ENCODE results near the gene KLHL29. TPM values are rescaled to one million over a fixed set of nuclear protein-coding genes. Genes with fewer than 3 reads are reported as not detected.

Gene KLHL29
- total RNA-seq, 2 experiments from 2014 or later = 0.88 to 0.99 TPM

GRCh38 chr2:23503097-23503496 is 118.1 kb downstream of the KLHL29 start:
- intact Hi-C loops (cut with micrococcal nuclease) = no loop called here
- no peaks in the 10 kb centered on the region for H3K4me1 Mint-ChIP-seq (ENCODE audit: low read depth)
- H3K27ac Mint-ChIP-seq = no peak overlapping the region
- H3K9me3 Mint-ChIP-seq = no peaks in the 10 kb centered on the region
- ChIA-PET POLR2A (no interaction called here), CTCF (no interaction called here)
- DNase-seq = no peak
- H3K27me3 Mint-ChIP-seq = no peaks in the 10 kb centered on the region
- H3K4me3 Mint-ChIP-seq = no peak overlapping the region
- H3K36me3 Mint-ChIP-seq = no peaks in the 10 kb centered on the region

GRCh38 chr2:23503682-23504081 is 118.7 kb downstream of the KLHL29 start:
- no peaks in the 10 kb centered on the region for H3K36me3 Mint-ChIP-seq
- intact Hi-C loops (cut with micrococcal nuclease) = no loop called here
- ChIA-PET POLR2A (no interaction called here), CTCF (no interaction called here)
- H3K27me3 Mint-ChIP-seq = no peaks in the 10 kb centered on the region
- H3K4me1 Mint-ChIP-seq (ENCODE audit: low read depth) = no peaks in the 10 kb centered on the region
- no peak for DNase-seq
- no peaks in the 10 kb centered on the region for H3K9me3 Mint-ChIP-seq
- no peak overlapping the region for H3K27ac Mint-ChIP-seq
- H3K4me3 Mint-ChIP-seq = no peak overlapping the region

DNA sequence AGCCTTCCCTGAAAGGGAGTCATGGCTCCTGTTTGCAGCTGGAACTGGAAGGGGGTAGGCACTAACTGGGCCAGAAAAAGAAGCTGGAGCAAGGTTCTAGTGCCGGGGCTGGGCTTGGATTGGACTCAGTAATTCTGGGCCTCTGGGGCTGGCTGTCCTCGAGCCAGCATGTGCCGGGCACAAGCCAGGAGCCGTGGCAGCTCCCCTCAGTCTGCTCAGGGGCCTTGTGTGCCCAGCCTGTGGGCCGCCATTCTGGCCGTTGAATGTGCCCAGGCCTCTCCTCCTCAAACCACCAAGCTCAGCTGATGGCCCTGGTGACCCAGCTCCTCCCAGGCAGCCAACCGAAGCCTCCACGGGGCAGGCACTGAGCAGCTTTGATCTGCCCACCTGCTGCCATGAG is 119.6 kb downstream of the KLHL29 start:
- Mint-ChIP-seq H3K4me1 (ENCODE audit: low read depth) (no peaks in the 10 kb centered on the region), H3K9me3 (no peaks in the 10 kb centered on the region), H3K27me3 (no peaks in the 10 kb centered on the region), H3K27ac (no peak overlapping the region), H3K36me3 (no peaks in the 10 kb centered on the region), H3K4me3 (no peak overlapping the region)
- ChIA-PET POLR2A (no interaction called here), CTCF (no interaction called here)
- intact Hi-C loops (cut with micrococcal nuclease) = no loop called here
- DNase-seq = no peak

- ChIA-PET POLR2A (no interaction called here), CTCF (no interaction called here)
- no peak for DNase-seq
- Mint-ChIP-seq H3K36me3 (no peaks in the 10 kb centered on the region), H3K4me1 (ENCODE audit: low read depth) (no peaks in the 10 kb centered on the region), H3K4me3 (no peak overlapping the region), H3K9me3 (no peaks in the 10 kb centered on the region), H3K27ac (no peak overlapping the region), H3K27me3 (no peaks in the 10 kb centered on the region)
- intact Hi-C loops (cut with micrococcal nuclease) = no loop called here
These were observed 120.4 kb downstream of the KLHL29 start for GRCh38 chr2:23505218-23505983.

DNA sequence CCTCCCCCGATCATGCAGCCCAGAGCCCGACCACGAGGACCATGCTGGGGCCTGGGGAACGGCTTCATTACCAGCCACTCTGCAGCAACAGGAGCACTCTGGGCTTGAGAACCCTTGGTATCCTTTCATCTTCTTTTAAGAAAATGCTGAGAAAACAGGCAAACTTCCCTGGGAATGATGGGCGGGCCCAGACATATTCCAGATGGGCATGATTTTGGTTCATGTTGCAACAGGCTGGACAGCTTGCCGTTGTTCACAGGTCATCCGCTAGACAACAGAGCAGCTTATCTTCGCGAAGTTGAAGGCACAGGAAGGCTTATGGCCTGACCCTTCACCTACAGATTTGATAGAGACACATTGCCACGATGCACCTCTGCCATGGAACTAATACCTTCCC is 121.0 kb downstream of the KLHL29 start:
- H3K4me3 Mint-ChIP-seq = no peak overlapping the region
- H3K27me3 Mint-ChIP-seq = no peaks in the 10 kb centered on the region
- ChIA-PET POLR2A (no interaction called here), CTCF (no interaction called here)
- no peak overlapping the region for H3K27ac Mint-ChIP-seq
- H3K4me1 Mint-ChIP-seq (ENCODE audit: low read depth) = no peaks in the 10 kb centered on the region
- H3K36me3 Mint-ChIP-seq = no peaks in the 10 kb centered on the region
- H3K9me3 Mint-ChIP-seq = no peaks in the 10 kb centered on the region
- no peak for DNase-seq
- intact Hi-C loops (cut with micrococcal nuclease) = no loop called here

DNA sequence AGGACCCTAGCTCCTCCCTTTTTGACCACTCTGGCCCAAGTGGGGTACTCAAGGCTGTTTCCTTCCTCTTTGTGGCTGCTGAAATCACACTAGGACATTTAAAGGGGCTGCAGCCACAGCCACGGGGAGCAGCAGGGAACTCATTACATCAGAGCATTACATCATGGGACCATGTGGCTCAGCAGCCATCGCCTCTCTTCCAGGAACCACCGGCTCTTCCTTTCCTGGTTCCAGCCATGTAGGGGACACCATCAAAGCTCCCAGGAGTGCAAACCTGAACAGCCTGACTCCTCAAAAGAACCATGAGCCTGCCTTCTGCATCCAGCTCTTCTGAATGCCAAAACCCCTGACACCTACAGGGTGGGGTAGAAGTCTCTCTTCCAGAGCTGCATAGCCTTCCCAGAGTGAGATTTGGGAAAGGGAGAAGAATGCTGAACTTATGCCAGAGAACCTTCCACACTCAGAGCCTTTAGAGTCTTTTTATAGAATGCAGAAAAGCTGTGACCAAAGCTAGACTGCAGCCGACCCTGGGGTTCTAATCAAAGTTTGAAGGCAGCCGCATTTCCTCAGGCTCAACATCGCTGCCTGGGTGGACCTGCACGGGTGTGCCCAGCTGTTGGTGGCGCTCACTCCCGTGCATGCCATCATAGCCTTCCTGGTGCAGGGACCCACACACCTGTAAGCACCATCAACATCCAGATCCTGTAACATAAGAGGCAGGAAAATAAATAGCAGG is 121.7 kb downstream of the KLHL29 start:
- no peak for DNase-seq
- intact Hi-C loops (cut with micrococcal nuclease) = no loop called here
- ChIA-PET CTCF (no interaction called here), POLR2A (no interaction called here)
- no peaks in the 10 kb centered on the region for H3K27me3 Mint-ChIP-seq
- H3K4me3 Mint-ChIP-seq = no peak overlapping the region
- H3K9me3 Mint-ChIP-seq = no peaks in the 10 kb centered on the region
- no peak overlapping the region for H3K27ac Mint-ChIP-seq
- no peaks in the 10 kb centered on the region for H3K36me3 Mint-ChIP-seq
- H3K4me1 Mint-ChIP-seq (ENCODE audit: low read depth) = no peaks in the 10 kb centered on the region

- no peak for DNase-seq
- CTCF ChIA-PET = no interaction called here
- POLR2A ChIA-PET = no interaction called here
- Mint-ChIP-seq H3K4me3 (no peak overlapping the region), H3K36me3 (no peaks in the 10 kb centered on the region), H3K4me1 (ENCODE audit: low read depth) (no peaks in the 10 kb centered on the region), H3K27ac (no peak overlapping the region), H3K27me3 (no peaks in the 10 kb centered on the region), H3K9me3 (no peaks in the 10 kb centered on the region)
- intact Hi-C loops (cut with micrococcal nuclease) = no loop called here
These were observed 122.5 kb downstream of the KLHL29 start for GRCh38 chr2:23507267-23508065.

DNA sequence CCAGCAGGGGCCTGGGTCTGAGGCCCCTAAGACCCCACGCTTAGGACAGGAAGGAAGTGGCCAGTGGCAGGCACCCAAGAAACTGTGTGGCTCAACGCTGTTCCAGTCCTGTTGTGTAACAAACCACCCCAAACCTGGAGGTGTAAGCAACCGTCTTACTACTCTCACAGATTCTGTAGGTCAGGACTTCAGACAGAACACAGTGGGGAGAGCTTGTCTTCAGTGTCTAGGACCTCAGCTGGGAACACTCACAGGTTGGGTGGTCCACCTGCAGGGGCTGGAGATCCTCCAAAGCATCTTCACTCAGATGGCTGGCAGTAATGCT is 123.0 kb downstream of the KLHL29 start:
- Mint-ChIP-seq H3K27ac (no peak overlapping the region), H3K4me1 (ENCODE audit: low read depth) (no peaks in the 10 kb centered on the region), H3K36me3 (no peaks in the 10 kb centered on the region), H3K27me3 (no peaks in the 10 kb centered on the region), H3K4me3 (no peak overlapping the region), H3K9me3 (no peaks in the 10 kb centered on the region)
- ChIA-PET CTCF (no interaction called here), POLR2A (no interaction called here)
- intact Hi-C loops (cut with micrococcal nuclease) = no loop called here
- no peak for DNase-seq

DNA sequence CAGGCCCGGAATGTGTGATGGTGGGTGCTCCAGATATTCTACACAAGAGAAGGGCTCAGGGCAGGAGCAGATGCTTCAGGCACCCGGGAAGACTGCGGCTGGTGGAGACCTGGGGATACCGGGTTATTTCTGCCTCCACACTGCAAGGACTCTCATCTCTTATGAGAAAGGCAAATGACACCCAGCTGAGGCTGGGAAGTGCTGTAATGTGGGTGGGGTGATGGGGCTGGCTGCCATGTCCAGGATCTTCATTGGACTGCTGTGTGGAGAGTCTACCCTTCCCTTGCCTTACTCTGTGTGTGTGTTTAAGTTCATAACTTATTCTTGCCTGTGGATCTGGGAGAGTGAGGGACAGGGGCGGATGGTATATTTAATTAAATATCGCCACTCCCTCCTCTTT is 124.1 kb downstream of the KLHL29 start:
- Mint-ChIP-seq H3K36me3 (no peaks in the 10 kb centered on the region), H3K9me3 (no peaks in the 10 kb centered on the region), H3K27me3 (no peaks in the 10 kb centered on the region), H3K27ac (no peak overlapping the region), H3K4me3 (no peak overlapping the region), H3K4me1 (ENCODE audit: low read depth) (no peaks in the 10 kb centered on the region)
- intact Hi-C loops (cut with micrococcal nuclease) = no loop called here
- ChIA-PET CTCF (no interaction called here), POLR2A (no interaction called here)
- DNase-seq = no peak

DNA sequence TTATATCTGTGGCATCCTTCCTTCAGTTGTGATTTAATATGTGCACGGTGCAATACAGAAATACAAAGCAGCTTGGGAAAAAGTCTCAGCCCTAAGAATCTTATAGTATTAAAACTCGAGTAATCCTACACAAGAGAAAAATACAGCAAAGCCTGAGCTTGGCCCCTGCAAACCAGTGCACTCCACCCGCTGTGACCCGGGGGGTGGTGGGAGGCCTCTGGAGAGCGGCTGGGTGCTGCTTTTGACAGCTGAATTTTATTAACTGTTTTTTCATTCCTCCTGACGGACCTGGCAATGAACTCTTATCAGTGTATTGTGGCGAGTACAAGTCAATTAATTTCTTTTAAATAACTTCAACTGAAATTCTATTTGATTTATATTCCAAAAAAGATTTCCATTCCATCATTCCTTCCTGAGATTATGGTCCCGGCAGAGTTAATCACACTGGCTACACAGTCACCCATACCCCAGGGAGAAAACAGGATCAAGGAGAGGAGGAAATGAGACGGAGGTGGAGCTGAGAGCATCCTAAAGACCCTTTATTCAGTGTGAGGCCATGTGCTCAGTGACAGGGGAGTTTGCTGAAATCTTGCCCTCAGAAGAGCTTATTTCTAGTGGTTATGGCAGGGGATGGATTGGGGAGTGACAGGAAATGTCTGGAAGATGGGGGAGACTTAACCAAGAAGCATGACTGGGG is 124.8 kb downstream of the KLHL29 start:
- ChIA-PET POLR2A (no interaction called here), CTCF (no interaction called here)
- H3K4me3 Mint-ChIP-seq = no peak overlapping the region
- H3K9me3 Mint-ChIP-seq = no peaks in the 10 kb centered on the region
- no peaks in the 10 kb centered on the region for H3K36me3 Mint-ChIP-seq
- DNase-seq = no peak
- no peaks in the 10 kb centered on the region for H3K4me1 Mint-ChIP-seq (ENCODE audit: low read depth)
- no peak overlapping the region for H3K27ac Mint-ChIP-seq
- peaks cover 4% of the 10 kb centered on the region for H3K27me3 Mint-ChIP-seq
- intact Hi-C loops (cut with micrococcal nuclease) = no loop called here

- Mint-ChIP-seq H3K4me1 (ENCODE audit: low read depth) (no peaks in the 10 kb centered on the region), H3K27me3 (peaks cover 5% of the 10 kb centered on the region), H3K9me3 (no peaks in the 10 kb centered on the region), H3K36me3 (no peaks in the 10 kb centered on the region), H3K27ac (no peak overlapping the region), H3K4me3 (no peak overlapping the region)
- intact Hi-C loops (cut with micrococcal nuclease) = no loop called here
- ChIA-PET CTCF (no interaction called here), POLR2A (no interaction called here)
- DNase-seq = no peak
These were observed 125.5 kb downstream of the KLHL29 start for GRCh38 chr2:23510471-23510870.

- no peak overlapping the region for H3K27ac Mint-ChIP-seq
- H3K4me3 Mint-ChIP-seq = no peak overlapping the region
- POLR2A ChIA-PET = no interaction called here
- intact Hi-C loops (cut with micrococcal nuclease) = no loop called here
- CTCF ChIA-PET = no interaction called here
- DNase-seq = no peak
- H3K9me3 Mint-ChIP-seq = no peaks in the 10 kb centered on the region
- no peaks in the 10 kb centered on the region for H3K4me1 Mint-ChIP-seq (ENCODE audit: low read depth)
- H3K27me3 Mint-ChIP-seq = peaks cover 5% of the 10 kb centered on the region
- H3K36me3 Mint-ChIP-seq = no peaks in the 10 kb centered on the region
These were observed 127.8 kb downstream of the KLHL29 start for GRCh38 chr2:23512778-23513177.

Measured in activated CD4-positive, alpha-beta memory T cell treated with anti-CD3 and anti-CD28 coated beads for 36 hours (primary cell).